Skeletal muscle tissue (tissue), 4 donors: ENCODE results near the gene AKAP12. TPM values are rescaled to one million over a fixed set of nuclear protein-coding genes. Genes with fewer than 3 reads are reported as not detected.
"Not testable (repeated sequence)": the region's sequence is repeated elsewhere in the genome, so short reads cannot be mapped to it uniquely, and the experiment has no call there.

Source experiments
- H3K27ac ChIP-seq: one replicate; pipeline ENCODE4 v1.7.0; 2013; ENCODE audit warnings: mild to moderate bottlenecking, low read depth, low read length, inconsistent platforms
- H3K27me3 ChIP-seq, 3 donors: one replicate each; pipeline ENCODE4 v1.7.0; 2013; ENCODE audit warnings: low read length in 3 of 3; ENCODE audit not compliant: control insufficient read depth in 3 of 3, insufficient read depth in 3 of 3
- H3K36me3 ChIP-seq, 3 donors: one replicate each; pipeline ENCODE4 v1.7.0; 2013; ENCODE audit warnings: low read length in 3 of 3; ENCODE audit not compliant: control insufficient read depth in 3 of 3, insufficient read depth in 3 of 3
- H3K4me1 ChIP-seq, 3 donors: one replicate each; pipeline ENCODE4 v1.7.0; 2013; ENCODE audit warnings: low read length in 3 of 3, mild to moderate bottlenecking in 3 of 3; ENCODE audit not compliant: control insufficient read depth in 3 of 3, insufficient read depth in 3 of 3
- H3K4me3 ChIP-seq, 3 donors: one replicate each; pipeline ENCODE4 v1.7.0; 2013; ENCODE audit warnings: low read length in 3 of 3
- H3K9ac ChIP-seq, 3 donors: one replicate each; pipeline ENCODE4 v1.7.0; 2013; ENCODE audit warnings: low read length in 3 of 3, mild to moderate bottlenecking in 3 of 3, moderate library complexity in 2 of 3, low read depth in 1 of 3
- H3K9me3 ChIP-seq, 3 donors: one replicate each; pipeline ENCODE4 v1.7.0; 2013; ENCODE audit warnings: low read length in 3 of 3; ENCODE audit not compliant: control insufficient read depth in 3 of 3
- total RNA-seq: library from RNA; depleted of rRNA; stranded (reverse); fragments of >200 nt; gene quantifications from one replicate; pipeline ENCODE4 v1.2.3, GENCODE V29; 2014
- donor health status: Osteomylitis.

Gene AKAP12
- total RNA-seq, 1 donor from 2014 or later, result 99.7 TPM

DNA sequence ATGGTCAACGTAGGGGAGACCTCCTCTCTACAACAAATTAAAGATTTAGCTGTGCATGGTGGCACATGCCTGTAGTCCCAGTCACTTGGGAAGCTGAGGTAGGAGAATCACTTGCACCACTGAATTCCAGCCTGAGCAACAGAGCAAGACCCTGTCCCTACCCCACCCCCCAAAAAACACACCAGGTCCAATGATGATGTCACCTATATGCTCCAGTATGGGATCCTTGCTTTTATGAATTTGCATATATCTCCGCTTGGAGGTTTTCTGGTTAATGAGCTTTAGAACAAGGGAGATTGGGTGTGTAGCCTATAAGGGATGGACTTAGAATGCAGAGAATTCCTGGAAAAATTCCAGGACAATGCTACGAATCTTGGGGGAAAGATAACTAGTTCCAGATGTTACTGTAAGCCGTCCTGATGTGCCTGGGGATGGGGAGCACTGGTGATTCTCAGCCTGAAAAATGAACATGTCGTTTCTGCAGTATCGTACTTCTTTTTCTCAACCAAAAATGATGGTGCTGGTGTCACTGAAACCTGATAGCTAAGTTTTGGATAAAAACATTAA, 90.4 kb downstream of the AKAP12 start:
- Histone ChIP-seq H3K9ac (no peak overlapping the region), H3K27me3 (peaks cover 0 to 7% (median under 1%) of the 10 kb centered on the region in 3 donors), H3K4me1 (peaks cover 0 to 7% (median 5%) of the 10 kb centered on the region in 3 donors), H3K9me3 (no peaks in the 10 kb centered on the region), H3K36me3 (no peaks in the 10 kb centered on the region), H3K27ac (no peak overlapping the region), H3K4me3 (no peak overlapping the region)

DNA sequence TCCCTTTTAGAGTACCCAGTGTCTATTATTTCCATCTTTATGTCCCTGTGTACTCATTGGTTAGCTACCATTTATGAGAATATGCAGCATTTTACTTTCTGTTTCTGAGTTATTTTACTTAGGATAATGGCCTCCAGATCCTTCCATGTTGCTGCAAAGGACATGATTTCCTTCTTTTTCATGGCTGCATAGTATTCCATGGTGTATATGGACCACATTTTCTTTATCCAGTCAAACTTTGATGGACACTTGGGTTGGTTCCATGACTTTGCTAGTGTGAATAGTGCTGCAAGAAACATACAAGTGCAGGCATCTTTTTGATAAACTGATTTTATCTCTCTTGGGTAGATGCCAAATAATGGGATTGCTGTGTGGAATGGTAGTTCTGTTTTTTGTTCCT, 96.2 kb downstream of the AKAP12 start:
- no peaks in the 10 kb centered on the region for H3K4me1 ChIP-seq
- no peak overlapping the region for H3K4me3 ChIP-seq
- no peaks in the 10 kb centered on the region for H3K27me3 ChIP-seq
- no peaks in the 10 kb centered on the region for H3K36me3 ChIP-seq
- H3K27ac ChIP-seq, result no peak overlapping the region
- no peaks in the 10 kb centered on the region for H3K9me3 ChIP-seq
- no peak overlapping the region for H3K9ac ChIP-seq

DNA sequence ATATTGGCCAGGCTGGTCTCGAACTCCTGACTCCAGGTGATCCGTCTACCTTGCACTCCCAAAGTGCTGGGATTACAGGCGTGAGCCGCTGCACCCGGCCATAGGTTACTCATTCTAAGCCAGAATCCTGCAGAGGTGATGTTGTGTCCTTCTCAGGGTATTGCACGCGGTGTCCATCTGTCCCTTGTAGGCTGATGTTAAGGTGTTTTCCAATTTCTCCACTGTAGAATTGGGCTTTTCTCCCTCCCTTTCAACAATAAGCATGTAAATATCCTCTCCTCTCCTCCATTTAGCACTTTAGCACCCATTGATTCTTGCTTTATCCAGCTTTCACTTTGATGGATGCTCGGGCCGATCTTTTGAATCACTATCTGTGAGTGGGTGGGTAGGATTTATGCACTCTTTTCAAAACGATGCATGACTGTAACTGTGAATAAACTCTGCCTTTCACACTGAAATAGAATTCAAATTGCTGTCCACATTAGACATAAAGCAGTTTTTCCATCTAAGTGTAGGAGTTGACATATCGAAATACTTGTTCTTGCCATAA, 99.0 kb downstream of the AKAP12 start:
- no peaks in the 10 kb centered on the region for H3K27me3 ChIP-seq
- no peak overlapping the region for H3K9ac ChIP-seq
- no peaks in the 10 kb centered on the region for H3K4me1 ChIP-seq
- no peaks in the 10 kb centered on the region for H3K9me3 ChIP-seq
- H3K4me3 ChIP-seq, result no peak overlapping the region
- no peak overlapping the region for H3K27ac ChIP-seq
- no peaks in the 10 kb centered on the region for H3K36me3 ChIP-seq

DNA sequence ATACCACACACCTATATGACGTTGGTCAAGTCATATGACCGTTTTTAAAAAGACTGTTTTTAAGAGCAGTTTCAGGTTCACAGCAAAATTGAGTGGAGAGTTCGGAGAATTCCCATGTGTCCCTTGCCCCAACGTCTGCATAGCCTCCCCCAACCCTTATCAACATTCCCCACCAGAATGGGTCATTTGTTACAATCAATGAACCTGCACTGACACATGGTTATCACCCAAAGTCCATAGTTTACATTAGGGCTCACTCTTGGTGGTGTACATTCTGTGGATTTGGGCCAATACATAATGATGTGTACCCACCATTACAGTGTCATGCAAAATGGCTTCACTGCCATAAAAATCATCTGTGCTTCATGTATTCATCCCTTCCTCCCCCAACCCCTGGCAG, 99.6 kb downstream of the AKAP12 start:
- Histone ChIP-seq H3K9ac (no peak overlapping the region), H3K4me3 (no peak overlapping the region), H3K4me1 (no peaks in the 10 kb centered on the region), H3K9me3 (no peaks in the 10 kb centered on the region), H3K27me3 (no peaks in the 10 kb centered on the region), H3K36me3 (no peaks in the 10 kb centered on the region), H3K27ac (no peak overlapping the region)

DNA sequence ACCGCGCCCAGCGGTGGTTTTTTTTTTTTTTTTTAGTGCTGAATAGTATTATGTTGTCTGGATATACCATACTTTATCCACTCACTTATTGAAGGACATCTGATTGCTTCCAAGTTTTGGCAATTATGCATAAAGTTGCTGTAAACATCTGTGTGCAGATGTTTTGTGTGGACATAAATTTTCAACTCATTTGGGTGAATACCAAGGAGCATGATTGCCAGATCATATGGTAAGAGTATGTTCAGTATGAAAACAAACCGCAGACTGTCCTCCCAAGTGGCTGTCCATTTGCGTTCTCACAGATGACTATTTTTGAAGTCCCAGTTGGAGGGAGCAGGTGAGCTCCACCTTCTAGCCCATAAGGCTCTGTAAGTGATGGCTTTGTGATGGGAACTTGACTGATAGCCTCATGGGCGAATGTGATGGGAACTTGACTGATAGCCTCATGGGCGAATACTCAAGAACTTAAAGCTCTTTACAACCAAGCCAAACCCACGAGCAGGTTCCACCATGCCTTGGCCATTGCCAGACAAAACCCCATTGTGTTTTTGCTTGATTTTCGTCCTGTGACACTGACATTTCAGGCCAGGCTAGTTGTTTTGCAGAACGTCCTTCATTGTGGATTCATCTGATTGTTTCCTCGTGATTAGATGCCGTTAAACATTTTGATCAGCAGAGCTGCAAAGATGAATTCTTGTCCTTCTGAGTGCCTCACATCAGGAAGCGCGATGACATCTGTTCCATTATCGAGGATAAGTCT, 100.6 kb downstream of the AKAP12 start:
- Histone ChIP-seq H3K4me1 (no peaks in the 10 kb centered on the region), H3K9me3 (no peaks in the 10 kb centered on the region), H3K4me3 (no peak overlapping the region), H3K9ac (no peak overlapping the region), H3K27me3 (no peaks in the 10 kb centered on the region), H3K27ac (no peak overlapping the region), H3K36me3 (no peaks in the 10 kb centered on the region)

DNA sequence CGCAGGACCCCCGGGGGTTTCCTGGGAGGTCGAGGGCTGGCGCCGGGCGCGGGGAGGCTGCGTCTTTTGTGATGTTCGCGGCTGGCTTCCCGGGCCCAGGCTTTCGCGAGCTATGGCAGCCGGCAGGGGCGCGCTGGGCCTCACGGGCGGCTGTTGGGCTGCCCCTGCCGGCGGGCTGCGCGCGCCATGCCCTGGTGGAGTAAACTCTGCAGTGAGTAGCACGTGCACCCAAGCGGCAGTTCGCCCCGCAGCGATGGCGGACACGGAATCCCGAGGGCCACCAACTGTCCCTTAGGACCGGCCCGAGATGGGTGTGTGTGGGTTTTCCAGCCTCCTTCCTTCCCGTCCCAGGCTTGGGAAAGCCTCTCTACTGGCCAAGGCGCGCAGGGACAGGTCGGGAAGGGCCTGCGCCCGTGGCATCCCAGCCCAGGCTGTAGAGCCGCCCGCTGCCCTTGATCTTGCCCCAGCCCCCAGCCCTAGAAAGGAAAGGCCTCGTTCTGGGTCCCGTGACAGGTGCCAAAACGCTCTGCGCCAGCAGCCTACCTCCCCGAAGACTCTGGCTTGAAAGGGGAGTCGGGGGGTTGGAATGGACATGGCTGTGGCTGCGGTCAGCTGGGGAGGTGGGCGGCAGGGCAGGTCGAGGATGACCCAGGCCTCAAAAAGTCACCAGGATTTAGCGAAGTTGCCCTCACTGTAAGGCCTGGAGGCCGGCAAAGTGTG, 101.9 kb downstream of the AKAP12 start:
- Histone ChIP-seq H3K9me3 (no peaks in the 10 kb centered on the region), H3K4me1 (no peaks in the 10 kb centered on the region), H3K27ac (no peak overlapping the region), H3K36me3 (no peaks in the 10 kb centered on the region), H3K4me3 (no peak overlapping the region), H3K27me3 (no peaks in the 10 kb centered on the region), H3K9ac (no peak overlapping the region)

DNA sequence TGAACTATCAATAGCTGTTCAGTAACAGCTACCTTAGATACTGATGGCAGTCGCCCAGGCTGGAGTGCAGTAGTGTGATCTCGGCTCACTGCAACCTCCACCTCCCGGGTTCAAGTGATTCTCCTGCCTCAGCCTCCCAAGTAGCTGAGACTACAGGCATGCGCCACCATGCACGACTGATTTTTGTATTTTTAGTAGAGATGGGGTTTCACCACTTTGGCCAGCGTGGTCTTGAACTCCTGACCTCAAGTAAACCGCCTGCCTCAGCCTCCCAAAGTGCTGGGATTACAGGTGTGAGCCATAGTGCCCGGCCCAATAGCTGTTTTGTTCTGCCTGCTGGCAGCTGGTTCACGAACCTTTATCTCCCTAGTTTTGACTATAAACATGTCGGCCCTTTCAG, 103.0 kb downstream of the AKAP12 start:
- not testable (repeated sequence) for H3K27ac ChIP-seq, H3K9me3 ChIP-seq, H3K36me3 ChIP-seq, H3K4me3 ChIP-seq, H3K27me3 ChIP-seq, H3K4me1 ChIP-seq, H3K9ac ChIP-seq

DNA sequence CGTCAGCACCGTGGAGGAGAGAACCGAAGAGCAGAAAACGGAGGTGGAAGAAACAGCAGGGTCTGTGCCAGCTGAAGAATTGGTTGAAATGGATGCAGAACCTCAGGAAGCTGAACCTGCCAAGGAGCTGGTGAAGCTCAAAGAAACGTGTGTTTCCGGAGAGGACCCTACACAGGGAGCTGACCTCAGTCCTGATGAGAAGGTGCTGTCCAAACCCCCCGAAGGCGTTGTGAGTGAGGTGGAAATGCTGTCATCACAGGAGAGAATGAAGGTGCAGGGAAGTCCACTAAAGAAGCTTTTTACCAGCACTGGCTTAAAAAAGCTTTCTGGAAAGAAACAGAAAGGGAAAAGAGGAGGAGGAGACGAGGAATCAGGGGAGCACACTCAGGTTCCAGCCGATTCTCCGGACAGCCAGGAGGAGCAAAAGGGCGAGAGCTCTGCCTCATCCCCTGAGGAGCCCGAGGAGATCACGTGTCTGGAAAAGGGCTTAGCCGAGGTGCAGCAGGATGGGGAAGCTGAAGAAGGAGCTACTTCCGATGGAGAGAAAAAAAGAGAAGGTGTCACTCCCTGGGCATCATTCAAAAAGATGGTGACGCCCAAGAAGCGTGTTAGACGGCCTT, 110.0 kb downstream of the AKAP12 start:
- Histone ChIP-seq H3K9me3 (no peaks in the 10 kb centered on the region), H3K4me1 (no peaks in the 10 kb centered on the region), H3K4me3 (no peak overlapping the region), H3K27me3 (no peaks in the 10 kb centered on the region), H3K36me3 (peaks cover 0 to 5% (median 4%) of the 10 kb centered on the region in 3 donors), H3K9ac (no peak overlapping the region), H3K27ac (no peak overlapping the region)

DNA sequence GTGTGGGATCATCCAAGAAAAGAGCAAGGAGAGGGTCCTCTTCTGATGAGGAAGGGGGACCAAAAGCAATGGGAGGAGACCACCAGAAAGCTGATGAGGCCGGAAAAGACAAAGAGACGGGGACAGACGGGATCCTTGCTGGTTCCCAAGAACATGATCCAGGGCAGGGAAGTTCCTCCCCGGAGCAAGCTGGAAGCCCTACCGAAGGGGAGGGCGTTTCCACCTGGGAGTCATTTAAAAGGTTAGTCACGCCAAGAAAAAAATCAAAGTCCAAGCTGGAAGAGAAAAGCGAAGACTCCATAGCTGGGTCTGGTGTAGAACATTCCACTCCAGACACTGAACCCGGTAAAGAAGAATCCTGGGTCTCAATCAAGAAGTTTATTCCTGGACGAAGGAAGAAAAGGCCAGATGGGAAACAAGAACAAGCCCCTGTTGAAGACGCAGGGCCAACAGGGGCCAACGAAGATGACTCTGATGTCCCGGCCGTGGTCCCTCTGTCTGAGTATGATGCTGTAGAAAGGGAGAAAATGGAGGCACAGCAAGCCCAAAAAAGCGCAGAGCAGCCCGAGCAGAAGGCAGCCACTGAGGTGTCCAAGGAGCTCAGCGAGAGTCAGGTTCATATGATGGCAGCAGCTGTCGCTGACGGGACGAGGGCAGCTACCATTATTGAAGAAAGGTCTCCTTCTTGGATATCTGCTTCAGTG, 110.8 kb downstream of the AKAP12 start:
- Histone ChIP-seq H3K27me3 (no peaks in the 10 kb centered on the region), H3K27ac (no peak overlapping the region), H3K4me3 (no peak overlapping the region), H3K36me3 (peaks cover 0 to 5% (median 4%) of the 10 kb centered on the region in 3 donors), H3K9ac (no peak overlapping the region), H3K4me1 (no peaks in the 10 kb centered on the region), H3K9me3 (no peaks in the 10 kb centered on the region)
